B cell (primary cell): ENCODE data around the gene SLC7A7. TPM values are rescaled to one million over a fixed set of nuclear protein-coding genes. Genes with fewer than 3 reads are reported as not detected.

ENCODE experiments used
- ATAC-seq: fragments of 200-7000 bp; cut with Tn5 transposase; one replicate; pipeline ENCODE4 v1.10.0; 2021; ENCODE audit warnings: low read depth, mild to moderate bottlenecking, moderate number of reproducible peaks, moderate library complexity
- CTCF ChIA-PET: fragments of 350-600 bp; sonication (Branson Sonifier 250); formaldehyde crosslinking; loops from one replicate; lab custom pipeline; 2021; ENCODE audit warnings: antibody characterized with exemption, inconsistent platforms; lab: Charles Lee
- POLR2A ChIA-PET: fragments of 350-600 bp; sonication (Branson Sonifier 250); formaldehyde crosslinking; loops from one replicate; lab custom pipeline; 2021; ENCODE audit warnings: antibody characterized with exemption; lab: Charles Lee
- DNase-seq: peaks from one replicate; pipeline ENCODE4 v3.0.0; 2013
- H2AFZ ChIP-seq: 2 replicates; pipeline ENCODE4 v1.6.1; 2012; ENCODE audit warnings: mild to moderate bottlenecking, low read depth, low read length; ENCODE audit not compliant: insufficient read depth, poor library complexity, severe bottlenecking
- H3K27ac ChIP-seq, 2 donors: 1 replicate in 1 of 2; 2 replicates in 1 of 2; pipeline ENCODE4 v1.5.1; 2012 to 2013; ENCODE audit warnings: low read length in 2 of 2, mild to moderate bottlenecking in 2 of 2, moderate library complexity in 1 of 2
- H3K27me3 ChIP-seq, 4 experiments: fragments of 200-600 bp in 1 of 4; sonication (generic) in 1 of 4; replicated peaks in 1 of 4; 1 replicate in 2 of 4; 2 replicates in 2 of 4; pipeline versions ENCODE4 v1.6.1 to v1.7.0; 2013 to 2016; ENCODE audit warnings: low read length in 3 of 4, mild to moderate bottlenecking in 2 of 4, mixed read lengths in 1 of 4, moderate library complexity in 1 of 4; ENCODE audit not compliant: insufficient read depth in 4 of 4, control insufficient read depth in 3 of 4; ENCODE audit errors: control extremely low read depth in 1 of 4
- H3K36me3 ChIP-seq, 2 experiments: replicated peaks in 1 of 2; 1 replicate in 1 of 2; 2 replicates in 1 of 2; pipeline versions ENCODE4 v1.6.1 to v1.7.1; 2013; ENCODE audit warnings: low read length in 1 of 2; ENCODE audit not compliant: insufficient read depth in 2 of 2, control insufficient read depth in 1 of 2; ENCODE audit errors: control extremely low read depth in 1 of 2, extremely low read depth in 1 of 2
- H3K4me1 ChIP-seq, 2 donors: fragments of 200-600 bp in 1 of 2; sonication (generic) in 1 of 2; 1 replicate in 1 of 2; 2 replicates in 1 of 2; pipeline versions ENCODE4 v1.5.1 to v1.6.1; 2013 to 2017; ENCODE audit warnings: low read length in 2 of 2; ENCODE audit not compliant: control insufficient read depth in 2 of 2, insufficient read depth in 2 of 2
- H3K4me2 ChIP-seq: replicated peaks from 2 replicates; pipeline ENCODE3; 2012; ENCODE audit warnings: mild to moderate bottlenecking, low read depth, low read length; ENCODE audit not compliant: poor library complexity, severe bottlenecking
- H3K4me3 ChIP-seq, 5 experiments: fragments of 200-600 bp in 1 of 5; sonication (generic) in 1 of 5; 1 replicate in 3 of 5; 2 replicates in 2 of 5; pipeline versions ENCODE4 v1.5.1 to v1.7.0; 2011 to 2016; ENCODE audit warnings: low read length in 4 of 5, mild to moderate bottlenecking in 4 of 5, low read depth in 2 of 5, control low read depth in 1 of 5, moderate library complexity in 1 of 5; ENCODE audit not compliant: insufficient read depth in 1 of 5; ENCODE audit errors: control extremely low read depth in 1 of 5, extremely low read depth in 1 of 5
- H3K79me2 ChIP-seq: fragments of 200-600 bp; sonication (generic); one replicate; pipeline ENCODE4 v1.6.0; 2016; ENCODE audit warnings: low read length; ENCODE audit not compliant: control insufficient read depth, insufficient read depth
- H3K9ac ChIP-seq: fragments of 200-600 bp; sonication (generic); 2 replicates; pipeline ENCODE4 v1.6.1; 2017; ENCODE audit warnings: mild to moderate bottlenecking, low read length, moderate library complexity
- H3K9me3 ChIP-seq, 3 donors: one replicate each; pipeline versions ENCODE4 v1.6.1 to v1.7.1; 2013; ENCODE audit warnings: low read length in 2 of 3; ENCODE audit not compliant: control insufficient read depth in 2 of 3, insufficient read depth in 1 of 3; ENCODE audit errors: control extremely low read depth in 1 of 3
- H4K20me1 ChIP-seq: 2 replicates; pipeline ENCODE4 v1.6.0; 2012; ENCODE audit warnings: mild to moderate bottlenecking, low read length; ENCODE audit not compliant: insufficient read depth, control insufficient read depth, poor library complexity, severe bottlenecking
- H3K27ac Mint-ChIP-seq: one replicate; pipeline ENCODE4 v1.8.0; 2021; ENCODE audit warnings: mixed read lengths
- H3K27me3 Mint-ChIP-seq: one replicate; pipeline ENCODE4 v1.8.0; 2021; ENCODE audit warnings: mixed read lengths
- H3K4me1 Mint-ChIP-seq: one replicate; pipeline ENCODE4 v1.8.0; 2021; ENCODE audit warnings: mixed read lengths
- H3K4me3 Mint-ChIP-seq: one replicate; pipeline ENCODE4 v1.8.0; 2021; ENCODE audit warnings: mixed read lengths
- H3K9me3 Mint-ChIP-seq: one replicate; pipeline ENCODE4 v1.8.0; 2022; ENCODE audit warnings: mixed read lengths; ENCODE audit not compliant: insufficient read depth
- EZH2 ChIP-seq: IDR thresholded peaks from 2 replicates; pipeline ENCODE4 v1.6.1; 2012; ENCODE audit warnings: borderline replicate concordance, low read depth, mild to moderate bottlenecking, moderate library complexity, low read length; ENCODE audit not compliant: insufficient read depth, poor library complexity, severe bottlenecking
- WGBS: methylation state at CpG from one replicate; pipeline ENCODE4 v1.1.5; 2013; ENCODE audit warnings: missing lambda C conversion rate; ENCODE audit not compliant: insufficient coverage; 5-methylcytosine and 5-hydroxymethylcytosine counted together
- intact Hi-C: fragments of 100-400 bp; cut with micrococcal nuclease; formaldehyde crosslinking; loops from one replicate; pipeline ENCODE4 v1.10.0; 2022
- polyA plus RNA-seq: library from polyadenylated mRNA; depleted of rRNA; stranded (reverse); fragments of >200 nt; gene quantifications from 2 replicates; pipeline ENCODE4 v1.2.3, GENCODE V29; 2012
- total RNA-seq, 2 donors: library from RNA; stranded (reverse); fragments of 120-200 nt in 1 of 2; gene quantifications; 1 replicate in 1 of 2; 2 replicates in 1 of 2; pipeline versions ENCODE4 v1.2.3 to v1.2.4, GENCODE V29; 2013 to 2022
- TF ChIP-seq, protein P1 (sequence below): fragments of 200-600 bp; IDR thresholded peaks from one replicate; pipeline ENCODE4 v1.8.0; 2022; ENCODE audit warnings: antibody characterized with exemption, mild to moderate bottlenecking

SLC7A7 gene
- total and polyA plus RNA-seq, 2 donors (not counting 1 experiment from before 2014, with no cell fraction given), result 33.4 to 50.0 TPM

DNA sequence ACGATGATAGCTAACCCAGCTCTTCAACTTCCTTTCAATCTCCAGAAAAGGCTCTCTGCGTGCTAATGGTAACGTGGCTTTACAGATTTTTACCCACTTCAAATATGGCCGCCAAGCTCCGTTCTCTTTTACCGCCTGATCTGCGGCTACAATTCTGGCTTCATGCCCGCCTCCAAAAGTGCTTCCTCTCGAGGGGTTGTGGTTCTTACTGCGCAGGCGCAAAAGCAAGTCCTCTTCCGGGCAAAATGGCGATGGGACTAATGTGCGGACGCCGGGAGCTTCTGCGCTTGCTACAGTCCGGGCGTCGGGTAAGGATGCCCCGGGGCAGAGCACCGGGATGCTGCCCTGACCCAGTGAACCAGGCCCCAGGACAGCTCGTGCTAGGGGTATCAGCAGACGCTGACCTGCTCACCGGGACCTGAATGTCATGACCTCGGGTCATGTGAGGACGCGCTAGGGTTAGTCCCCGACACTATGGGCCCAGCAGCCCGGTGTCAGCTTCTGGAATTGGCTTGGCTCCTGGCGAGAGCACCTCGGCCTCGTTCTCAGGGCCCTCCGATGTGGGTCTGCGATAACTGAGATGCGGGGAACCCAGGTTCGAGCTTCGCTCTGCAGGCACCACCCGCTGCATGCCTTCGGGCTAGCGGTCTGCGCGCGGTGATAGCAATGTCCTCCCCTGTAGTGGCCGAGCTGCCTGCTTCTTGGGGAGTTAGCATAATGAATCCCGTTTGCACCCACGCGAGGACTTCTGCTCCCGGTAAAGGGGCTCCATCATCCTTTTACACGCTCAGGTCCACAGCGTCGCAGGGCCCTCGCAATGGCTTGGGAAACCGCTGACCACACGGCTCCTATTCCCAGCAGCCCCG is 48.5 kb downstream of the SLC7A7 start, which contains the start of gene OXA1L:
Gene OXA1L (plus strand): TSS at position 232 of the 866 bp plus-strand sequence. CDS start 14 bp downstream, at position 246.
- ChIA-PET POLR2A (interaction anchor here (0.5 to 1.8 kb wide), 18 partner anchors 13 to 1183 kb away, joined by 3 to 12 read pairs (median 4); partner anchors contain the start of genes DAD1 and RBM23), CTCF (interaction anchor here (0.9 to 4.5 kb wide), 21 partner anchors 9 to 210 kb away, joined by 3 to 43 read pairs (median 6); partner anchors contain the start of gene MRPL52)
- TF ChIP-seq, protein P1, sequence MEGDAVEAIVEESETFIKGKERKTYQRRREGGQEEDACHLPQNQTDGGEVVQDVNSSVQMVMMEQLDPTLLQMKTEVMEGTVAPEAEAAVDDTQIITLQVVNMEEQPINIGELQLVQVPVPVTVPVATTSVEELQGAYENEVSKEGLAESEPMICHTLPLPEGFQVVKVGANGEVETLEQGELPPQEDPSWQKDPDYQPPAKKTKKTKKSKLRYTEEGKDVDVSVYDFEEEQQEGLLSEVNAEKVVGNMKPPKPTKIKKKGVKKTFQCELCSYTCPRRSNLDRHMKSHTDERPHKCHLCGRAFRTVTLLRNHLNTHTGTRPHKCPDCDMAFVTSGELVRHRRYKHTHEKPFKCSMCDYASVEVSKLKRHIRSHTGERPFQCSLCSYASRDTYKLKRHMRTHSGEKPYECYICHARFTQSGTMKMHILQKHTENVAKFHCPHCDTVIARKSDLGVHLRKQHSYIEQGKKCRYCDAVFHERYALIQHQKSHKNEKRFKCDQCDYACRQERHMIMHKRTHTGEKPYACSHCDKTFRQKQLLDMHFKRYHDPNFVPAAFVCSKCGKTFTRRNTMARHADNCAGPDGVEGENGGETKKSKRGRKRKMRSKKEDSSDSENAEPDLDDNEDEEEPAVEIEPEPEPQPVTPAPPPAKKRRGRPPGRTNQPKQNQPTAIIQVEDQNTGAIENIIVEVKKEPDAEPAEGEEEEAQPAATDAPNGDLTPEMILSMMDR, result no peak
- no peak for TF ChIP-seq EZH2
- peak; percentile 98 for DNase-seq
- Histone ChIP-seq H4K20me1 (no peaks in the 10 kb centered on the region), H3K4me3 (peak within 1 kb of the TSS; percentile 83 to 95 (median 92)), H2AFZ (peak within 1 kb of the TSS; percentile 90), H3K9ac (peak within 1 kb of the TSS; percentile 92), H3K4me2 (peak within 1 kb of the TSS; percentile 85), H3K27ac (peak within 1 kb of the TSS; percentile 84 to 89), H3K27me3 (no peaks in the 10 kb centered on the region), H3K79me2 (peaks cover 34% of the 10 kb centered on the region), H3K4me1 (peaks cover 18 to 23% of the 10 kb centered on the region in 2 donors), H3K9me3 (peaks cover 0 to 5% (median 2%) of the 10 kb centered on the region in 3 donors), H3K36me3 (peaks cover 4 to 36% of the 10 kb centered on the region in 2 experiments)
- under 1% methylated on average over 56 of the region's 56 CpGs for WGBS
- H3K9me3 Mint-ChIP-seq, result no peaks in the 10 kb centered on the region
- H3K4me3 Mint-ChIP-seq, result peak within 1 kb of the TSS; percentile 84
- ATAC-seq, result peak; percentile 93
- peak within 1 kb of the TSS; percentile 93 for H3K27ac Mint-ChIP-seq
- H3K27me3 Mint-ChIP-seq, result no peaks in the 10 kb centered on the region
- intact Hi-C loops, result loop anchor here (1.0 to 5.0 kb wide), 9 partner anchors 18 to 194 kb away; partner anchors contain the start of genes DAD1, MRPL52, PRMT5 and RBM23
- H3K4me1 Mint-ChIP-seq, result peaks cover 34% of the 10 kb centered on the region
